Astrocyte (in vitro differentiated cells and primary cell): ENCODE measurements around the gene EDEM3.

Source experiments
- EZH2 ChIP-seq: IDR thresholded peaks from 2 replicates; pipeline ENCODE4 v1.6.1; 2012; ENCODE audit warnings: mild to moderate bottlenecking, low read length, inconsistent platforms; ENCODE audit not compliant: insufficient read depth
- TF ChIP-seq, protein P1 (sequence below): IDR thresholded peaks from 2 replicates; pipeline ENCODE4 v1.5.1; 2011; ENCODE audit warnings: low read depth, mild to moderate bottlenecking, inconsistent platforms, low read length, moderate library complexity; ENCODE audit not compliant: insufficient read depth

- TF ChIP-seq, protein P1, sequence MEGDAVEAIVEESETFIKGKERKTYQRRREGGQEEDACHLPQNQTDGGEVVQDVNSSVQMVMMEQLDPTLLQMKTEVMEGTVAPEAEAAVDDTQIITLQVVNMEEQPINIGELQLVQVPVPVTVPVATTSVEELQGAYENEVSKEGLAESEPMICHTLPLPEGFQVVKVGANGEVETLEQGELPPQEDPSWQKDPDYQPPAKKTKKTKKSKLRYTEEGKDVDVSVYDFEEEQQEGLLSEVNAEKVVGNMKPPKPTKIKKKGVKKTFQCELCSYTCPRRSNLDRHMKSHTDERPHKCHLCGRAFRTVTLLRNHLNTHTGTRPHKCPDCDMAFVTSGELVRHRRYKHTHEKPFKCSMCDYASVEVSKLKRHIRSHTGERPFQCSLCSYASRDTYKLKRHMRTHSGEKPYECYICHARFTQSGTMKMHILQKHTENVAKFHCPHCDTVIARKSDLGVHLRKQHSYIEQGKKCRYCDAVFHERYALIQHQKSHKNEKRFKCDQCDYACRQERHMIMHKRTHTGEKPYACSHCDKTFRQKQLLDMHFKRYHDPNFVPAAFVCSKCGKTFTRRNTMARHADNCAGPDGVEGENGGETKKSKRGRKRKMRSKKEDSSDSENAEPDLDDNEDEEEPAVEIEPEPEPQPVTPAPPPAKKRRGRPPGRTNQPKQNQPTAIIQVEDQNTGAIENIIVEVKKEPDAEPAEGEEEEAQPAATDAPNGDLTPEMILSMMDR, result no peak
- TF ChIP-seq EZH2, result no peak
Measured at GRCh38 chr1:184698969-184699368, 55.7 kb downstream of the EDEM3 start.
